GM06990 (cell line): ENCODE measurements around the gene OR7A5.

Source experiments
- DNase-seq: peaks from one replicate; pipeline ENCODE4 v3.0.0-alpha.2; 2011; ENCODE audit not compliant: insufficient read length; ENCODE audit errors: extremely low read depth
- H3K27me3 ChIP-seq: replicated peaks from 2 replicates; pipeline ENCODE4 v1.6.0; 2011; ENCODE audit warnings: low read length; ENCODE audit not compliant: control insufficient read depth, insufficient read depth
- H3K36me3 ChIP-seq: 2 replicates; pipeline ENCODE4 v1.5.1; 2011; ENCODE audit warnings: low read length; ENCODE audit not compliant: control insufficient read depth, insufficient read depth
- H3K4me3 ChIP-seq: replicated peaks from 2 replicates; pipeline ENCODE4 v1.5.1; 2011; ENCODE audit warnings: low read depth, mild to moderate bottlenecking, control low read depth, low read length
- TF ChIP-seq, protein P1 (sequence below): IDR thresholded peaks from 2 replicates; pipeline ENCODE4 v1.5.1; 2011; ENCODE audit warnings: low read length, control low read depth, mild to moderate bottlenecking, inconsistent platforms; ENCODE audit not compliant: insufficient read depth, poor library complexity, severe bottlenecking

OR7A5 gene

DNA sequence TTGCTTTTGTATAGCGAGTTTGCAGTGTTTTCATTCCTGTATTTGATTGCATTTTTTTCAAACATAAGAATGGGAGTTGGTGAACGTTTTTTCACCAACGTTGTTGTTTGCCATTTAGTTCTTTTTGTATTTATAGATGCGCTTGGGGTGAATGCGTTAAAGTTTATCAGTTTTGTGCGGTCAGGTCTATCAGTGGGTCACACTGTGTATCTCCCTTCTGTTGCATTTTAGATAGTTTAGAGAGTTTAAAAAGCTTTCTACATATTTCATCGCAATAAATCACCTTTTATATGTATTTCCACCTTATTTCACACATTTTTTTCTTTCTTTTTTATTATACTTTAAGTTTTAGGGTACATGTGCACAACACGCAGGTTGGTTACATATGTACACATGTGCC is 16.4 kb downstream of the OR7A5 start:
- no peak for DNase-seq
- TF ChIP-seq, protein P1, sequence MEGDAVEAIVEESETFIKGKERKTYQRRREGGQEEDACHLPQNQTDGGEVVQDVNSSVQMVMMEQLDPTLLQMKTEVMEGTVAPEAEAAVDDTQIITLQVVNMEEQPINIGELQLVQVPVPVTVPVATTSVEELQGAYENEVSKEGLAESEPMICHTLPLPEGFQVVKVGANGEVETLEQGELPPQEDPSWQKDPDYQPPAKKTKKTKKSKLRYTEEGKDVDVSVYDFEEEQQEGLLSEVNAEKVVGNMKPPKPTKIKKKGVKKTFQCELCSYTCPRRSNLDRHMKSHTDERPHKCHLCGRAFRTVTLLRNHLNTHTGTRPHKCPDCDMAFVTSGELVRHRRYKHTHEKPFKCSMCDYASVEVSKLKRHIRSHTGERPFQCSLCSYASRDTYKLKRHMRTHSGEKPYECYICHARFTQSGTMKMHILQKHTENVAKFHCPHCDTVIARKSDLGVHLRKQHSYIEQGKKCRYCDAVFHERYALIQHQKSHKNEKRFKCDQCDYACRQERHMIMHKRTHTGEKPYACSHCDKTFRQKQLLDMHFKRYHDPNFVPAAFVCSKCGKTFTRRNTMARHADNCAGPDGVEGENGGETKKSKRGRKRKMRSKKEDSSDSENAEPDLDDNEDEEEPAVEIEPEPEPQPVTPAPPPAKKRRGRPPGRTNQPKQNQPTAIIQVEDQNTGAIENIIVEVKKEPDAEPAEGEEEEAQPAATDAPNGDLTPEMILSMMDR, result no peak
- no peaks in the 10 kb centered on the region for H3K36me3 ChIP-seq
- no peaks in the 10 kb centered on the region for H3K27me3 ChIP-seq
- no peak overlapping the region for H3K4me3 ChIP-seq

DNA sequence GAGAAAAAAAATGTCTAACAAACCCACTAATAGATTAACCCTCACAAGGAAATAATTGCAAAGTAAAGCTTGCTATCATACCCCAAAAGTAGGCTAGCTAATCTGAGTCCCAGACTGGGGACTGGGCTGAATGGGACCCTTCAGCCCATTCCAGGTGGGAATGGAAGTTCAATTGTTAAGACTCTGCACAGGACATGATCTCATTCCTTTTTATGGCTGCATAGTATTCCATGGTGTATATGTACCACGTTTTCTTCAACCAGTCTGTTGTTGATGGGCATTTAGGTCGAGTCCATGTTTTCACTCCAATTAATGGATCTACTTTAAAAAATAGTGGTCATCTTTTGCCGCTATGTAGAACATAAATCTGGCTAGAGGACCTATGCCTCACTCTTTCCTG is 17.9 kb downstream of the OR7A5 start:
- TF ChIP-seq, protein P1, result no peak
- no peaks in the 10 kb centered on the region for H3K36me3 ChIP-seq
- DNase-seq, result no peak
- no peak overlapping the region for H3K4me3 ChIP-seq
- H3K27me3 ChIP-seq, result no peaks in the 10 kb centered on the region

DNA sequence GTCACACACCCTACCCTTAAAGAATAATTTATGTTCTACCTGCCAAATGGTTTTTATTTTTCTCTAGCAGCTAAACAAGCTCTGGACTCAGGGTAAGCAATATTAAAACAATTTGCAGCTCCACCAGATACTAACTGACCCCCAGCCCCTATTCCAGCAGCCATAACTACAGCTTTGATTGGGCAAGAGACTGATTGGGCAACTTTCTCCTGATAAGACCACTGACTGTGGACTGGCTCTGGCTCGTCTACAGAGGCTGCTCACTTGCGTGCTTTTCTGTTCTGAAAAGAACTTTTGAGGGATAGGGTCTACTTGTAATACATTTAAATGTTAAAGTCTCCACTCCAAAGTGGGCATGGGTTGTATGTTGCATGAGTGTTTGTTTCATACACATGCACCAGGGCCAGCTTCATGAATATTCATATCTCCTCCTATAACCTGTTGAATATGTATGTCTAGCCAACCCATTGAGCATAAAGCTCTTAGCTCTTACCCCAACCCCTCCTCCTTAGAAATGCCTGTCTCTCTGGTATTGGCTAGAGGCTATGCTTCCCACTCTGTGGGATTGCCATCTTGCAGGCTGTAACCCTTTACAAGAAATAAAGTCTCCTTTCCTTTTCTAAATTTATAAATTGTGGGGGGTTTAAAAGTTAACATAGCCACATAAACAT is 19.9 kb downstream of the OR7A5 start:
- no peaks in the 10 kb centered on the region for H3K36me3 ChIP-seq
- no peak overlapping the region for H3K4me3 ChIP-seq
- DNase-seq, result no peak
- TF ChIP-seq, protein P1, result no peak
- no peaks in the 10 kb centered on the region for H3K27me3 ChIP-seq

DNA sequence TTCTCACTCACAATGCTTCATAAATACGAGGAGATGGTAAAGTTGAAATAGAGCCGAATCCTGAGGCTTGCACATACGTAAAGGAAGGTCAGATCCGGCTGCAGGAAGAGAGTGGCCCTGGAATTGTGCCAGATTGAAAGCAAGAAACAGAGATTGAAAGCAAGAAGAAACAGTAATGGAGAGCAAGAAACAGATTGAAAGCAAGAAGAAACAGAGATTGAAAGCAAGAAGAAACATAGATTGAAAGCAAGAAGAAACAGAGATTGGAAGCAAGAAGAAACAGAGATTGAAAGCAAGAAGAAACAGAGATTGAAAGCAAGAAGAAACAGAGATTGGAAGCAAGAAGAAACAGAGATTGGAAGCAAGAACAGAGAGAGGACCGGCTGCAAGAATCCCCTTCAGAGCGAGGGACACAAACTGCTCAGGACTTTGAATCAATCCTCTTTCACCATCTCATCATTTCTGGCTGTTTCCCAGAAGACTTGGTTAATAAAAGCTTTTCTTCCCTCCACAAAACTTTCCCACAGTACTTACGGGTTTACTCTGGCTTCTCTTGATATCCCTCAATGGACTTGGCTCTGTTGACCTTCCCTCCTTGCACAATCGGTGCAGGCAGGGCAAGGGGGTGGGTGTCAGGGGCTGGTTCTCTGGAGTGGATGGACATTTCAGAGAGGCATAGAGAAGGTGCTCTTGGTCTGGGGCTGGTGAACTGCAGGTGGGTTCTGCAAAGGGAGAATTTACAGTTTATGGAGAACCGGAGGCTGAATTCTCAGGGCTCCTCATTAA is 25.5 kb downstream of the OR7A5 start:
- TF ChIP-seq, protein P1, result no peak

DNA sequence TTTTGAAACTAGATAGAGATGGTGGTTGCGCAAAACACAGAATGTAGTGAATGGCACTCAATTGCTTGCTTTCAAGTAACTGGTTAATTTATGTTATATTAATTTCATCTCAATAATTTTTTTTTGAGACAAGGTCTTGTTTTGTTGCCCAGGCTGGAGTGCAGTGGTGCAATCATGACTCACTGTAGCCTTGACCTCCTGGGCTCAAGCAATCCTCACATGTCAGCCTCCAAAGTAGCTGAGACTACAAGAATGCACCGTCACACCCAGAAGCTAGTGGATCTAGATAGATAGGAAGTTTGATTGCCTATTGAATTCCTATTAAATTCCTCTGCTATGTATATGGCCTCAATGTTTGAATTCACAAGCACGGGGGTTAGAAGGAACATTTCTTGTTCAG is 30.2 kb downstream of the OR7A5 start:
- no peaks in the 10 kb centered on the region; the same call in none of the 2 replicates for H3K27me3 ChIP-seq
- H3K36me3 ChIP-seq, result no peaks in the 10 kb centered on the region
- no peak for DNase-seq
- H3K4me3 ChIP-seq, result no peak overlapping the region
- TF ChIP-seq, protein P1, result no peak

More for the DNA sequence above, 25.5 kb downstream of the OR7A5 start:
- Histone ChIP-seq H3K4me3 (no peak overlapping the region), H3K27me3 (no peaks in the 10 kb centered on the region; the same call in 1 of the 2 replicates), H3K36me3 (no peaks in the 10 kb centered on the region)
- no peak for DNase-seq
